BE2C (cell line): Measurements from ENCODE around the gene DPP10.

Source experiments
- DNase-seq: peaks from one replicate; pipeline ENCODE4 v3.0.0-alpha.2; 2020
- H3K27me3 ChIP-seq: fragments of 250-450 bp; sonication (Bioruptor Pico); 2 replicates; pipeline ENCODE4 v1.5.1; 2020; ENCODE audit warnings: mild to moderate bottlenecking
- H3K36me3 ChIP-seq: fragments of 250-450 bp; sonication (Bioruptor Pico); 2 replicates; pipeline ENCODE4 v1.5.1; 2020; ENCODE audit warnings: mild to moderate bottlenecking
- H3K4me1 ChIP-seq: fragments of 250-450 bp; sonication (Bioruptor Pico); 2 replicates; pipeline ENCODE4 v1.5.1; 2020
- H3K4me3 ChIP-seq: 2 replicates; pipeline ENCODE4 v1.5.1; 2011; ENCODE audit warnings: low read depth, low read length
- H3K9me3 ChIP-seq: fragments of 250-450 bp; sonication (Bioruptor Pico); 2 replicates; pipeline ENCODE4 v1.5.1; 2020
- CTCF ChIP-seq: IDR thresholded peaks from 2 replicates; pipeline ENCODE4 v1.5.1; 2012; ENCODE audit warnings: mild to moderate bottlenecking, low read depth, low read length

The DPP10 gene

GRCh38 chr2:115481842-115482241 is 1039.4 kb downstream of the DPP10 start:
- Histone ChIP-seq H3K27me3 (no peaks in the 10 kb centered on the region), H3K36me3 (no peaks in the 10 kb centered on the region), H3K4me1 (no peaks in the 10 kb centered on the region), H3K4me3 (no peak overlapping the region), H3K9me3 (no peaks in the 10 kb centered on the region)
- no peak for DNase-seq
- no peak for TF ChIP-seq CTCF

- no peaks in the 10 kb centered on the region for H3K9me3 ChIP-seq
- no peak for TF ChIP-seq CTCF
- no peak overlapping the region for H3K4me3 ChIP-seq
Observed at GRCh38 chr2:115483666-115484065, 1041.2 kb downstream of the DPP10 start.

GRCh38 chr2:115484486-115484885 is 1042.0 kb downstream of the DPP10 start:
- no peak for TF ChIP-seq CTCF
- Histone ChIP-seq H3K9me3 (no peaks in the 10 kb centered on the region), H3K4me1 (no peaks in the 10 kb centered on the region), H3K27me3 (no peaks in the 10 kb centered on the region), H3K4me3 (no peak overlapping the region), H3K36me3 (no peaks in the 10 kb centered on the region)
- DNase-seq = no peak

More at GRCh38 chr2:115483666-115484065, 1041.2 kb downstream of the DPP10 start:
- Histone ChIP-seq H3K4me1 (no peaks in the 10 kb centered on the region), H3K36me3 (no peaks in the 10 kb centered on the region), H3K27me3 (no peaks in the 10 kb centered on the region)
- DNase-seq = no peak

- TF ChIP-seq CTCF = no peak
Observed at GRCh38 chr2:115484983-115485382, 1042.5 kb downstream of the DPP10 start.

GRCh38 chr2:115491186-115491793 is 1048.8 kb downstream of the DPP10 start:
- H3K27me3 ChIP-seq = no peaks in the 10 kb centered on the region
- no peak for DNase-seq
- TF ChIP-seq CTCF = no peak
- no peaks in the 10 kb centered on the region for H3K9me3 ChIP-seq
- no peak overlapping the region for H3K4me3 ChIP-seq
- no peaks in the 10 kb centered on the region for H3K4me1 ChIP-seq
- no peaks in the 10 kb centered on the region for H3K36me3 ChIP-seq

More at GRCh38 chr2:115484983-115485382, 1042.5 kb downstream of the DPP10 start:
- no peaks in the 10 kb centered on the region for H3K4me1 ChIP-seq
- no peak for DNase-seq
- H3K27me3 ChIP-seq = no peaks in the 10 kb centered on the region
- H3K4me3 ChIP-seq = no peak overlapping the region
- no peaks in the 10 kb centered on the region for H3K9me3 ChIP-seq
- H3K36me3 ChIP-seq = no peaks in the 10 kb centered on the region

GRCh38 chr2:115505331-115505730 is 1062.9 kb downstream of the DPP10 start:
- no peak overlapping the region for H3K4me3 ChIP-seq
- no peak for TF ChIP-seq CTCF
- no peaks in the 10 kb centered on the region for H3K36me3 ChIP-seq
- H3K4me1 ChIP-seq = no peaks in the 10 kb centered on the region
- no peaks in the 10 kb centered on the region for H3K27me3 ChIP-seq
- DNase-seq = no peak
- no peaks in the 10 kb centered on the region for H3K9me3 ChIP-seq
